ENCODE results near the gene RPE.

Gene RPE

GRCh38 chr2:210027608-210028007 is 25.2 kb downstream of the RPE start:
- Mint-ChIP-seq H3K4me1 (ENCODE audit: low read depth) (no peaks in the 10 kb centered on the region), H3K27ac (no peak overlapping the region), H3K9me3 (no peaks in the 10 kb centered on the region), H3K27me3 (ENCODE audit: low read depth) (no peaks in the 10 kb centered on the region), H3K36me3 (ENCODE audit: low read depth) (peaks cover 23% of the 10 kb centered on the region), H3K4me3 (no peak overlapping the region)
- DNase-seq (ENCODE audit: low spot score): no peak

GRCh38 chr2:210028178-210028577 is 25.7 kb downstream of the RPE start:
- H3K9me3 Mint-ChIP-seq: no peaks in the 10 kb centered on the region

GRCh38 chr2:210034087-210034683 is 31.7 kb downstream of the RPE start:
- H3K4me1 Mint-ChIP-seq (ENCODE audit: low read depth): no peaks in the 10 kb centered on the region
- DNase-seq (ENCODE audit: low spot score): no peak
- H3K27me3 Mint-ChIP-seq (ENCODE audit: low read depth): no peaks in the 10 kb centered on the region
- no peak overlapping the region for H3K27ac Mint-ChIP-seq
- H3K36me3 Mint-ChIP-seq (ENCODE audit: low read depth): peaks cover 7% of the 10 kb centered on the region
- H3K4me3 Mint-ChIP-seq: no peak overlapping the region
- H3K9me3 Mint-ChIP-seq: no peaks in the 10 kb centered on the region

More at GRCh38 chr2:210028178-210028577, 25.7 kb downstream of the RPE start:
- Mint-ChIP-seq H3K27ac (no peak overlapping the region), H3K4me1 (ENCODE audit: low read depth) (no peaks in the 10 kb centered on the region), H3K36me3 (ENCODE audit: low read depth) (peaks cover 20% of the 10 kb centered on the region), H3K4me3 (no peak overlapping the region), H3K27me3 (ENCODE audit: low read depth) (no peaks in the 10 kb centered on the region)
- DNase-seq (ENCODE audit: low spot score): no peak

- Mint-ChIP-seq H3K9me3 (no peaks in the 10 kb centered on the region), H3K36me3 (ENCODE audit: low read depth) (peaks cover 6% of the 10 kb centered on the region), H3K4me3 (no peak overlapping the region), H3K27me3 (ENCODE audit: low read depth) (no peaks in the 10 kb centered on the region), H3K27ac (no peak overlapping the region), H3K4me1 (ENCODE audit: low read depth) (no peaks in the 10 kb centered on the region)
- no peak for DNase-seq (ENCODE audit: low spot score)
These were observed 33.2 kb downstream of the RPE start for GRCh38 chr2:210035679-210036078.

- Mint-ChIP-seq H3K27ac (no peak overlapping the region), H3K9me3 (no peaks in the 10 kb centered on the region), H3K27me3 (ENCODE audit: low read depth) (no peaks in the 10 kb centered on the region), H3K4me3 (no peak overlapping the region), H3K36me3 (ENCODE audit: low read depth) (no peaks in the 10 kb centered on the region), H3K4me1 (ENCODE audit: low read depth) (no peaks in the 10 kb centered on the region)
- no peak for DNase-seq (ENCODE audit: low spot score)
These were observed 35.6 kb downstream of the RPE start for GRCh38 chr2:210038078-210038477.

- H3K9me3 Mint-ChIP-seq: no peaks in the 10 kb centered on the region
- no peak overlapping the region for H3K4me3 Mint-ChIP-seq
- no peaks in the 10 kb centered on the region for H3K27me3 Mint-ChIP-seq (ENCODE audit: low read depth)
- H3K4me1 Mint-ChIP-seq (ENCODE audit: low read depth): no peaks in the 10 kb centered on the region
- no peaks in the 10 kb centered on the region for H3K36me3 Mint-ChIP-seq (ENCODE audit: low read depth)
- no peak overlapping the region for H3K27ac Mint-ChIP-seq
- DNase-seq (ENCODE audit: low spot score): no peak
These were observed 44.5 kb downstream of the RPE start for GRCh38 chr2:210046851-210047500.

GRCh38 chr2:210049831-210050230 is 47.4 kb downstream of the RPE start:
- Mint-ChIP-seq H3K4me1 (ENCODE audit: low read depth) (no peaks in the 10 kb centered on the region), H3K27ac (no peak overlapping the region), H3K4me3 (no peak overlapping the region), H3K27me3 (ENCODE audit: low read depth) (no peaks in the 10 kb centered on the region), H3K9me3 (peaks cover 4% of the 10 kb centered on the region), H3K36me3 (ENCODE audit: low read depth) (no peaks in the 10 kb centered on the region)
- DNase-seq (ENCODE audit: low spot score): no peak

- DNase-seq (ENCODE audit: low spot score): no peak
- Mint-ChIP-seq H3K4me3 (no peak overlapping the region), H3K9me3 (peaks cover 9% of the 10 kb centered on the region), H3K27me3 (ENCODE audit: low read depth) (no peaks in the 10 kb centered on the region), H3K36me3 (ENCODE audit: low read depth) (no peaks in the 10 kb centered on the region), H3K4me1 (ENCODE audit: low read depth) (no peaks in the 10 kb centered on the region), H3K27ac (no peak overlapping the region)
These were observed 48.4 kb downstream of the RPE start for GRCh38 chr2:210050885-210051284.

GRCh38 chr2:210054696-210055095 is 52.3 kb downstream of the RPE start:
- Mint-ChIP-seq H3K27ac (no peak overlapping the region), H3K36me3 (ENCODE audit: low read depth) (no peaks in the 10 kb centered on the region), H3K27me3 (ENCODE audit: low read depth) (no peaks in the 10 kb centered on the region), H3K4me1 (ENCODE audit: low read depth) (no peaks in the 10 kb centered on the region), H3K4me3 (no peak overlapping the region), H3K9me3 (peaks cover 9% of the 10 kb centered on the region)
- no peak for DNase-seq (ENCODE audit: low spot score)

GRCh38 chr2:210055825-210056224 is 53.4 kb downstream of the RPE start:
- H3K9me3 Mint-ChIP-seq: peaks cover 9% of the 10 kb centered on the region

GRCh38 chr2:210063306-210063705 is 60.9 kb downstream of the RPE start:
- H3K4me3 Mint-ChIP-seq: no peak overlapping the region
- no peak for DNase-seq (ENCODE audit: low spot score)
- no peak overlapping the region for H3K27ac Mint-ChIP-seq
- no peaks in the 10 kb centered on the region for H3K9me3 Mint-ChIP-seq
- no peaks in the 10 kb centered on the region for H3K27me3 Mint-ChIP-seq (ENCODE audit: low read depth)
- no peaks in the 10 kb centered on the region for H3K4me1 Mint-ChIP-seq (ENCODE audit: low read depth)
- no peaks in the 10 kb centered on the region for H3K36me3 Mint-ChIP-seq (ENCODE audit: low read depth)

More at GRCh38 chr2:210055825-210056224, 53.4 kb downstream of the RPE start:
- no peaks in the 10 kb centered on the region for H3K27me3 Mint-ChIP-seq (ENCODE audit: low read depth)
- H3K36me3 Mint-ChIP-seq (ENCODE audit: low read depth): no peaks in the 10 kb centered on the region
- no peak overlapping the region for H3K27ac Mint-ChIP-seq
- H3K4me3 Mint-ChIP-seq: no peak overlapping the region
- no peak for DNase-seq (ENCODE audit: low spot score)
- no peaks in the 10 kb centered on the region for H3K4me1 Mint-ChIP-seq (ENCODE audit: low read depth)

Measured in T-helper 2 cell treated with Interferon-gamma antibody and Interleukin-4, amounts not matched to agents 5 μg/mL and 100 μg/mL, for 36 hours (primary cell).